ENCODE results near the gene TLE5.
"Not testable (repeated sequence)": the region's sequence is repeated elsewhere in the genome, so short reads cannot be mapped to it uniquely, and the experiment has no call there.

Gene TLE5

GRCh38 chr19:3100331-3100730, 38.0 kb upstream of the TLE5 start:
- Histone ChIP-seq H3K9me3 (ENCODE audit: control insufficient read depth, insufficient read depth, low read length) (no peaks in the 10 kb centered on the region), H3K9ac (ENCODE audit: low read depth, low read length) (no peak overlapping the region), H3K4me1 (ENCODE audit: insufficient read depth, low read length) (peaks cover 6% of the 10 kb centered on the region; the same call in 1 of the 2 replicates)

GRCh38 chr19:3099347-3100145, 37.3 kb upstream of the TLE5 start:
- no peak overlapping the region for H3K9ac ChIP-seq (ENCODE audit: low read depth, low read length)
- peaks cover 6% of the 10 kb centered on the region; the same call in 1 of the 2 replicates for H3K4me1 ChIP-seq (ENCODE audit: insufficient read depth, low read length)
- H3K36me3 ChIP-seq (ENCODE audit: insufficient read depth, low read length): no peaks in the 10 kb centered on the region
- no peaks in the 10 kb centered on the region for H3K9me3 ChIP-seq (ENCODE audit: control insufficient read depth, insufficient read depth, low read length)

More at GRCh38 chr19:3100331-3100730, 38.0 kb upstream of the TLE5 start:
- H3K36me3 ChIP-seq (ENCODE audit: insufficient read depth, low read length): no peaks in the 10 kb centered on the region

GRCh38 chr19:3098515-3099346, 36.4 kb upstream of the TLE5 start:
- Histone ChIP-seq H3K9ac (ENCODE audit: low read depth, low read length) (no peak overlapping the region), H3K4me1 (ENCODE audit: insufficient read depth, low read length) (peaks cover 6% of the 10 kb centered on the region; the same call in 1 of the 2 replicates), H3K36me3 (ENCODE audit: insufficient read depth, low read length) (no peaks in the 10 kb centered on the region)

GRCh38 chr19:3098141-3098514, 35.8 kb upstream of the TLE5 start:
- Histone ChIP-seq H3K9ac (ENCODE audit: low read depth, low read length) (no peak overlapping the region), H3K36me3 (ENCODE audit: insufficient read depth, low read length) (no peaks in the 10 kb centered on the region), H3K4me1 (ENCODE audit: insufficient read depth, low read length) (peaks cover 6% of the 10 kb centered on the region; the same call in 1 of the 2 replicates), H3K9me3 (ENCODE audit: control insufficient read depth, insufficient read depth, low read length) (no peaks in the 10 kb centered on the region)

More at GRCh38 chr19:3098515-3099346, 36.4 kb upstream of the TLE5 start:
- H3K9me3 ChIP-seq (ENCODE audit: control insufficient read depth, insufficient read depth, low read length): no peaks in the 10 kb centered on the region

- H3K9me3 ChIP-seq (ENCODE audit: control insufficient read depth, insufficient read depth, low read length): no peaks in the 10 kb centered on the region
- no peaks in the 10 kb centered on the region for H3K36me3 ChIP-seq (ENCODE audit: insufficient read depth, low read length)
- H3K4me1 ChIP-seq (ENCODE audit: insufficient read depth, low read length): peaks cover 6% of the 10 kb centered on the region; the same call in 1 of the 2 replicates
- H3K9ac ChIP-seq (ENCODE audit: low read depth, low read length): no peak overlapping the region
Observed at GRCh38 chr19:3097442-3097871, 35.2 kb upstream of the TLE5 start.

- no peaks in the 10 kb centered on the region for H3K36me3 ChIP-seq (ENCODE audit: insufficient read depth, low read length)
- H3K9me3 ChIP-seq (ENCODE audit: control insufficient read depth, insufficient read depth, low read length): no peaks in the 10 kb centered on the region
- no peak overlapping the region for H3K9ac ChIP-seq (ENCODE audit: low read depth, low read length)
- peaks cover 6% of the 10 kb centered on the region; the same call in 1 of the 2 replicates for H3K4me1 ChIP-seq (ENCODE audit: insufficient read depth, low read length)
Observed at GRCh38 chr19:3096902-3097326, 34.6 kb upstream of the TLE5 start.

- no peaks in the 10 kb centered on the region for H3K9me3 ChIP-seq (ENCODE audit: control insufficient read depth, insufficient read depth, low read length)
- peak overlapping the region; percentile 86 for H3K9ac ChIP-seq (ENCODE audit: low read depth, low read length)
- H3K4me1 ChIP-seq (ENCODE audit: insufficient read depth, low read length): peaks cover 6% of the 10 kb centered on the region; the same call in 1 of the 2 replicates
- no peaks in the 10 kb centered on the region for H3K36me3 ChIP-seq (ENCODE audit: insufficient read depth, low read length)
Observed at GRCh38 chr19:3096267-3096901, 34.1 kb upstream of the TLE5 start.

GRCh38 chr19:3095441-3096191, 33.3 kb upstream of the TLE5 start:
- no peaks in the 10 kb centered on the region for H3K36me3 ChIP-seq (ENCODE audit: insufficient read depth, low read length)
- peak overlapping the region; percentile 86; the same call in 1 of the 2 replicates for H3K9ac ChIP-seq (ENCODE audit: low read depth, low read length)
- no peaks in the 10 kb centered on the region for H3K9me3 ChIP-seq (ENCODE audit: control insufficient read depth, insufficient read depth, low read length)
- H3K4me1 ChIP-seq (ENCODE audit: insufficient read depth, low read length): peaks cover 6% of the 10 kb centered on the region; the same call in 1 of the 2 replicates

- Histone ChIP-seq H3K4me1 (ENCODE audit: insufficient read depth, low read length) (peaks cover 6% of the 10 kb centered on the region; the same call in 1 of the 2 replicates), H3K9me3 (ENCODE audit: control insufficient read depth, insufficient read depth, low read length) (no peaks in the 10 kb centered on the region), H3K9ac (ENCODE audit: low read depth, low read length) (peak overlapping the region; percentile 86), H3K36me3 (ENCODE audit: insufficient read depth, low read length) (no peaks in the 10 kb centered on the region)
Observed at GRCh38 chr19:3094601-3095440, 32.5 kb upstream of the TLE5 start.

- H3K4me1 ChIP-seq (ENCODE audit: insufficient read depth, low read length); H3K36me3 ChIP-seq (ENCODE audit: insufficient read depth, low read length); H3K9me3 ChIP-seq (ENCODE audit: control insufficient read depth, insufficient read depth, low read length); H3K9ac ChIP-seq (ENCODE audit: low read depth, low read length): not testable (repeated sequence)
Observed at GRCh38 chr19:3089299-3089855, 27.1 kb upstream of the TLE5 start.

GRCh38 chr19:3087769-3088168, 25.5 kb upstream of the TLE5 start:
- H3K9me3 ChIP-seq (ENCODE audit: control insufficient read depth, insufficient read depth, low read length): no peaks in the 10 kb centered on the region
- no peaks in the 10 kb centered on the region for H3K4me1 ChIP-seq (ENCODE audit: insufficient read depth, low read length)
- no peaks in the 10 kb centered on the region for H3K36me3 ChIP-seq (ENCODE audit: insufficient read depth, low read length)
- no peak overlapping the region for H3K9ac ChIP-seq (ENCODE audit: low read depth, low read length)

GRCh38 chr19:3084943-3085342, 22.6 kb upstream of the TLE5 start:
- Histone ChIP-seq H3K4me1 (ENCODE audit: insufficient read depth, low read length) (no peaks in the 10 kb centered on the region), H3K9ac (ENCODE audit: low read depth, low read length) (no peak overlapping the region), H3K9me3 (ENCODE audit: control insufficient read depth, insufficient read depth, low read length) (no peaks in the 10 kb centered on the region), H3K36me3 (ENCODE audit: insufficient read depth, low read length) (no peaks in the 10 kb centered on the region)

GRCh38 chr19:3083964-3084363, 21.7 kb upstream of the TLE5 start:
- no peak overlapping the region for H3K9ac ChIP-seq (ENCODE audit: low read depth, low read length)
- H3K36me3 ChIP-seq (ENCODE audit: insufficient read depth, low read length): no peaks in the 10 kb centered on the region
- no peaks in the 10 kb centered on the region for H3K9me3 ChIP-seq (ENCODE audit: control insufficient read depth, insufficient read depth, low read length)

More at GRCh38 chr19:3083964-3084363, 21.7 kb upstream of the TLE5 start:
- no peaks in the 10 kb centered on the region for H3K4me1 ChIP-seq (ENCODE audit: insufficient read depth, low read length)
